Limb (tissue), 2 donors: ENCODE data around the gene TMEM25.

Source experiments
- DNase-seq, 2 donors: peaks; one replicate each; pipeline ENCODE4 v3.0.0-alpha.2; 2016; ENCODE audit errors: extremely low spot score in 2 of 2

The TMEM25 gene

DNA sequence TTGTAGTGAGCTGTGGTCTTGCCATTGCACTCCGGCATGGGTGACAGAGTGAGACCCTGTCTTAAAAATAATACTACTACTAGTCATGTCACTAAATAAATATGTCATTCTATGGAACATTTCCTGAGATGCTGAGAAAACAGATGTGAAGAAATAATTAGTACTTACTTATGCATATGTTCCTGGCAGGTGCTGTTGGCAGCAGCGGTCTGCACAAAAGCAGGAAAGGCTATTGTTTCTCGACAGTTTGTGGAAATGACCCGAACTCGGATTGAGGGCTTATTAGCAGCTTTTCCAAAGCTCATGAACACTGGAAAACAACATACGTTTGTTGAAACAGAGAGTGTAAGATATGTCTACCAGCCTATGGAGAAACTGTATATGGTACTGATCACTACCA is 50.1 kb downstream of the TMEM25 start:
- no peak for DNase-seq
